ENCODE data around the gene GHDC. TPM values are rescaled to one million over a fixed set of nuclear protein-coding genes. Genes with fewer than 3 reads are reported as not detected.

GHDC gene
- total and polyA plus RNA-seq, 2 experiments from 2014 or later, result 11.1 to 25.0 TPM

DNA sequence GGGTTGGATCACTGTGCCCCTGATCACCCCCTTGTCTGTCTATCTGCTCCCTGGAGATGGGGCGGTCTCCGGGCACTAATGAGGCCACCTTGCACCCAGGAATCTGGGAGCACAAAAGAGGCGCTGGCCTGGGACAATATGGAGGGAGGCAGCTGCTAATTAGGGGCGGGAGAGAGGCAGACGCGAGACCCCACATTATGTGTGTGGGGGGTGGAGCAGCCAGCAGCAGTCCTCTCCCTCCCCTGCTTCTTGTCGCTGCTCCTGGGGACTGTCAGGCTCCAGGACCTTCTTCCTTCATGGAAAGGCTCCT is 8.7 kb downstream of the GHDC start:
- no peak for TF ChIP-seq EZH2phosphoT487 (IDR thresholded peaks at IDR 0.05; ENCODE audit: insufficient read depth, low read depth)
- no peak for TF ChIP-seq EZH2 (IDR thresholded peaks at IDR 0.05; ENCODE audit: insufficient read depth, poor library complexity, severe bottlenecking)
- Histone ChIP-seq H2AFZ (no peak overlapping the region), H3K4me2 (ENCODE audit: unreplicated experiment) (no peak overlapping the region), H3F3A (ENCODE audit: insufficient read depth) (no peaks in the 10 kb centered on the region), H3K4me1 (ENCODE audit: insufficient read depth) (peaks cover 11% of the 10 kb centered on the region; the same call in 1 of the 2 replicates), H4K20me1 (ENCODE audit: insufficient read depth) (no peaks in the 10 kb centered on the region), H3K27ac (no peak overlapping the region), H3K9me2 (ENCODE audit: insufficient read depth) (no peaks in the 10 kb centered on the region), H3K9ac (no peak overlapping the region), H3K27me3 (replicated peaks; ENCODE audit: insufficient read depth) (0 out of 2 replicates have a peak, but pooled peaks cover 5% of the 10 kb centered on the region), H3K36me3 (ENCODE audit: low read depth) (no peaks in the 10 kb centered on the region), H3K4me3 (no peak overlapping the region), H3K79me2 (ENCODE audit: insufficient read depth) (no peaks in the 10 kb centered on the region), H3K9me3 (ENCODE audit: low read depth) (no peaks in the 10 kb centered on the region)
- no peak for DNase-seq
- 73 to 80% methylated on average over 6 to 7 of the region's 7 CpGs for WGBS, 2 experiments (ENCODE audit: low coverage in 1 of 2, low lambda C conversion rate in 2 of 2, missing lambda C conversion rate in 2 of 2)
- in situ Hi-C loops (cut with MboI), result no loop called here

DNA sequence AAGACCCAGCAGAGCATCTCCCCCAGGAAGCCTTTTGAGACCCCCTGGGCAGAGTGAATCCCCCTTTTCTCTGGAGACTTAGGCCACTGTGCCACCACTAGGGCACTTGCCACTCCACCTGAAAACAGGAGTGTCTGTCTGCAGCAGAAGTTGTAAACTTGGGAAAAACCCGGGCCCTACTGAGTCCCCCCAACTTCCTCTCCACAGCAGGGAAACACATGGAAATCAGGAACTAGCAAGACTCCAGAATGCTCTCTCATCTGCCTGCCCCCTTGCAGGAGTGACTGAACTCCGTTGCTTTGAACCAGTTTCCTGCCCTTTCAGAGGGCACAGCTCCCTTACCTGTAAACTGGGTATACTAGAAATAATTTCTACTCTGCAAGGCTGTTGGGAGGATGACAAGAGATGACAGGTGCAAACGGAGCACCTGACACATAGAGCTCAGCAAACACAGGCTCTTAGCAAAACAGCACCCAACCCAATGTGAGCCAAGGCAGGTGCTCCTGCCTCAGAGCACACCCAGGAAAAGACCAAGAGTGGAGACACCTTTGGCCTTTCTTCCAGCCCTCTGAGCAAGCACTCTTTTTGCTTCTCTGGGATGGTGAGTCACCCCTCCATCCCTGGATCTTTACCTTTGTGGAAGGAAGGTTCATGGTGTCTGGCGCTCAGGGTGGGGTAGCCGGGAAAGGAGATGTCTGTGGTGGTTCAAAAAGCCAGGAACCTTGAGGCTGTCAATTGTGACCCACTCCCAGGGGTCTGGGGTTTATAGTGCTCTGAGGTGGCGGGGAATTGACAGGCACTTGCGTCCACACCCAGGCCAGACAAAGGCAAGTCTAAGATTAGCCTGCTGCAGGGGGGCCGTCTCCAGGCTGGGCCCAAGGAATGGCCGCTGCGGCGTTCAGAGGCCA is 9.3 kb downstream of the GHDC start, which contains the start of gene HCRT:
Gene HCRT, minus strand, starts transcription at position 740 of the 908 bp plus-strand sequence. Its CDS starts 87 bp downstream, at position 653.
- peak within 1 kb of the TSS; percentile 97 for H2AFZ ChIP-seq
- peak within 1 kb of the TSS; percentile 70 for H3K4me3 ChIP-seq
- no peaks in the 10 kb centered on the region for H3K79me2 ChIP-seq (ENCODE audit: insufficient read depth)
- no peaks in the 10 kb centered on the region for H3K36me3 ChIP-seq (ENCODE audit: low read depth)
- WGBS, 2 experiments (ENCODE audit: low coverage in 1 of 2, low lambda C conversion rate in 2 of 2, missing lambda C conversion rate in 2 of 2), result 83 to 84% methylated on average over 11 of the region's 11 CpGs
- 0 out of 2 replicates have a peak, but pooled peaks cover 5% of the 10 kb centered on the region for H3K27me3 ChIP-seq (replicated peaks; ENCODE audit: insufficient read depth)
- peak within 1 kb of the TSS; percentile 60; the same call in 1 of the 2 replicates for H3K9ac ChIP-seq
- no peak for TF ChIP-seq EZH2 (IDR thresholded peaks at IDR 0.05; ENCODE audit: insufficient read depth, poor library complexity, severe bottlenecking)
- no peak for TF ChIP-seq EZH2phosphoT487 (IDR thresholded peaks at IDR 0.05; ENCODE audit: insufficient read depth, low read depth)
- H3K9me2 ChIP-seq (ENCODE audit: insufficient read depth), result no peaks in the 10 kb centered on the region
- H3K4me2 ChIP-seq (ENCODE audit: unreplicated experiment), result peak within 1 kb of the TSS; percentile 86
- no peak for DNase-seq
- in situ Hi-C loops (cut with MboI), result no loop called here
- H3F3A ChIP-seq (ENCODE audit: insufficient read depth), result no peaks in the 10 kb centered on the region
- H3K27ac ChIP-seq, result no peak within 1 kb of the TSS
- H4K20me1 ChIP-seq (ENCODE audit: insufficient read depth), result no peaks in the 10 kb centered on the region
- peaks cover 11% of the 10 kb centered on the region; the same call in 1 of the 2 replicates for H3K4me1 ChIP-seq (ENCODE audit: insufficient read depth)
- no peaks in the 10 kb centered on the region for H3K9me3 ChIP-seq (ENCODE audit: low read depth)

DNA sequence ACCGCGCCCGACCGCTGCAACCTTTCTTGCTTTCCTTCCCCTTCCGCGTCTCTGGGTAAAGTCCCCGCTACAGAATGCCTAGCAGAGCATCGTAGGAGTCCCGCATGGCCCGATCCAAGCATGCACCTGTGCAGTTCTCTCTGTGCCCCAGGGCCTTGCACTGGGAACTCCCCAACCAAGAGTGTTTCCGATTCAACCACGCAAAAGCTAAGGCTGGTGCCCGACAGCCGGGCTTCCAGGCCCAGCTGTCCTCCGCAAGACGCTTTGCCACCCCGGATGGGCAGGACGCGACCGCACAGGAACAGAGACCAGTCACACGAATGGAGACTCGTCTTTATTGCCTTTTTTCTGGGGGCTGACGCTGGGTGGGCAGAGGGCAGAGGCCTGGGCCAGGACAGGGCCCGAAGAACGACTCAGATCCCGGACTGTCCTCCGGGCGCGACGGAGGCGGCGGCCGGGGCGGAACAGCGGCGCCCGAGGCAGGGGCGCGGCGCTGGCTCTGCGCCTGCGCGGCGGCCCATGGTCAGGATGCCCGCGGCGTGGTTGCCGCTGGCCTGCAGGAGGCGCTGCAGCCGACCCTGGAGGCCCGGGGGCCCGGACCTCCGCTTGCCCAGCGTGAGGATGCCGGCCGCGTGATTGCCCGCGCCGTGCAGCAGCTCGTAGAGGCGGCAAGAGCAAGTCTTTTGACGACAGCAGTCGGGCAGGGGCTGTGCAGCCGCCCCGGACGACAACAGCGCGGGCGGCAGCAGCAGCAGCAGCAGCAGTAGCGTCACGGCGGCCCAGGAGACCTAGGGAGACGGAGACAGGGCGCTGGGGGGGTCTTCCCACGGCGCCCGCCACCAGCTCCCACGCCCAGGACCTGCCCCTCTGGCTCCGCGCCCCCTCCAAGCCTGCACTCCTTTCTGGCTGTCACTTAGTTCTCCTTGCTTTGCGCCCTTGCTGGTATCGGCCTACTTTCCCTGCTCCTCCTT is 10.3 kb downstream of the GHDC start:
- H4K20me1 ChIP-seq (ENCODE audit: insufficient read depth), result no peaks in the 10 kb centered on the region
- peaks cover 11% of the 10 kb centered on the region; the same call in 1 of the 2 replicates for H3K4me1 ChIP-seq (ENCODE audit: insufficient read depth)
- H3K27me3 ChIP-seq (replicated peaks; ENCODE audit: insufficient read depth), result 0 out of 2 replicates have a peak, but pooled peaks cover 5% of the 10 kb centered on the region
- peak; percentile 86 for DNase-seq
- in situ Hi-C loops (cut with MboI), result no loop called here
- H2AFZ ChIP-seq, result peak overlapping the region; percentile 97
- no peaks in the 10 kb centered on the region for H3K9me2 ChIP-seq (ENCODE audit: insufficient read depth)
- H3K4me3 ChIP-seq, result peak overlapping the region; percentile 70
- no peaks in the 10 kb centered on the region for H3K36me3 ChIP-seq (ENCODE audit: low read depth)
- no peak overlapping the region for H3K27ac ChIP-seq
- no peaks in the 10 kb centered on the region for H3F3A ChIP-seq (ENCODE audit: insufficient read depth)
- TF ChIP-seq EZH2 (IDR thresholded peaks at IDR 0.05; ENCODE audit: insufficient read depth, poor library complexity, severe bottlenecking) (no peak), EZH2phosphoT487 (IDR thresholded peaks at IDR 0.05; ENCODE audit: insufficient read depth, low read depth) (no peak)
- H3K4me2 ChIP-seq (ENCODE audit: unreplicated experiment), result peak overlapping the region; percentile 86
- peak overlapping the region; percentile 60 for H3K9ac ChIP-seq
- H3K79me2 ChIP-seq (ENCODE audit: insufficient read depth), result no peaks in the 10 kb centered on the region
- 15 to 16% methylated on average over 65 to 70 of the region's 83 CpGs for WGBS, 2 experiments (ENCODE audit: low coverage in 1 of 2, low lambda C conversion rate in 2 of 2, missing lambda C conversion rate in 2 of 2)
- H3K9me3 ChIP-seq (ENCODE audit: low read depth), result no peaks in the 10 kb centered on the region
